ENCODE results near the gene CXorf58. TPM values are rescaled to one million over a fixed set of nuclear protein-coding genes. Genes with fewer than 3 reads are reported as not detected.

CXorf58 gene
- total RNA-seq, 1 donor from 2014 or later: not detected

DNA sequence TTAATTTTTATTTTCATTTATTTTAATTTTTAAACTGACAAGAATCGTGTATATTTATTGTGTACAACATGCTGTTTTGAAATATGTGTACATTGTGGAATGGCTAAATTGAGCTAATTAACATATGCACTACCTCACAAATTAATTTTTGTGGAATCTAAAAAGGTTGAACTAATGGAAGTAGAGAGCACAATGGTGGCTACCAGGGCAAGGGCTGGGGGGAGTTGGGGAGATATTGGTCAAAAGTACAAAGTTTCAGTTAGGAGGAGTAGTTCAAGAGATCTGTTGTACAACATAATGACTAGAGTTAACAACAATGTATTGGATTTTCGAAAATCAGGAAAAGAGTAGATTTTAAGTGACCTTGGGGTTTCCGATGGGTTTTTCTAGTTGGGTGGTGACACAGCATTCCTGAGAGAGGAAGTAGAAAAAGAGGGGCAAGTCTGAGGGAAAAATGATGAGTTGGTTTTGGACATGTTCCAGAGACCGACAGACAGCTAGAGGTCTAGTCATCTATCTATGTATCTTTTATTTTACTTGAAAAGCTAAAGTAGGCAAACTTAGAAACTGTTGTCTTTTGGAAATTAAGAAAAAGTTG, 23.3 kb upstream of the CXorf58 start:
- Histone ChIP-seq H3K27me3 (no peaks in the 10 kb centered on the region), H3K36me3 (no peaks in the 10 kb centered on the region), H3K4me1 (peaks cover 14% of the 10 kb centered on the region), H3K9me3 (no peaks in the 10 kb centered on the region), H3K27ac (no peak overlapping the region), H3K4me3 (no peak overlapping the region)
- intact Hi-C loops (cut with DNase I): no loop called here
- DNase-seq (ENCODE audit: extremely low spot score in 2 of 2): no peak
- TF ChIP-seq POLR2AphosphoS5 (IDR thresholded peaks at IDR 0.05; ENCODE audit: insufficient read depth in 1 of 2, low read depth in 1 of 2) (no peak), CTCF (IDR thresholded peaks at IDR 0.05) (no peak), POLR2A (IDR thresholded peaks at IDR 0.05) (no peak)

DNA sequence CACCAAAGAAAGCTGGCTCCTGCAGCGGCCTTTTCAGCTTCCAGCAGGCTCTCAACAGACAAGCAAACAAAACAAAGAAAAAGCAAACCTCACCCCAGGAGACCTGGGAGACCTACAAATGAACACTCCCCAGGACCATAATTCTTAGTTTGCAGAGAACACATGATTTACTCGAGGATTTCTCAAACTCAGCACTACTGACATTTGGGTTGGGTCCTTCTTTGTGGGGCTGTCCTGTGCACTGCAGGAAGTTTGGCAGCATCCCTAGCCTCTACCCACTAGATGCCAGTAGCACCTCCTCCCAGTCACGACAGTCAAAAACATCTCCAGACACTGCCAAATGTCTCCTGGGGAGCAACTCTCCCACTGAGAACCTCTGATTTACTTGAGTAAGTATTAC, 22.0 kb upstream of the CXorf58 start:
- H3K36me3 ChIP-seq: no peaks in the 10 kb centered on the region
- H3K27me3 ChIP-seq: no peaks in the 10 kb centered on the region
- no peak overlapping the region for H3K27ac ChIP-seq
- H3K4me3 ChIP-seq: no peak overlapping the region
- DNase-seq (ENCODE audit: extremely low spot score in 2 of 2): no peak
- intact Hi-C loops (cut with DNase I): no loop called here
- peaks cover 14% of the 10 kb centered on the region for H3K4me1 ChIP-seq
- no peak for TF ChIP-seq POLR2A (IDR thresholded peaks at IDR 0.05)
- TF ChIP-seq CTCF (IDR thresholded peaks at IDR 0.05): no peak
- TF ChIP-seq POLR2AphosphoS5 (IDR thresholded peaks at IDR 0.05; ENCODE audit: insufficient read depth in 1 of 2, low read depth in 1 of 2): no peak
- no peaks in the 10 kb centered on the region for H3K9me3 ChIP-seq

DNA sequence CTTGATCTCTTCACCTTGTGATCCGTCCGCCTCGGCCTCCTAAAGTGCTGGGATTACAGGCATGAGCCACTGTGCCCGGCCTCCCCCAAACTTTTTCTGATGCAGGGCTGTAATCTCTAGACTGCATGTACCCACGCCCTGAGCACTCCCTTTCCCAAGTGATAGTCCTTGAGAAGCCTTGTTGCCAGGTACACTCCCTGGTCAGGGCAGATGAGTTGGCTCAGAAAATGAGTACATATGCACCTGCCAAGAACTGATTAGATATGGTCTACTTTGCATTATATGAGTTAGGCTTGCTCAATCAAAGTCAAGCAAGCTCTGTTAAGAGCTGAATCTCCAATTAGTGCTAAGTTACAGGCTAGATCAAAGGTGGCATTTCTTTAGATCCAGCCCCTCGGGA, 20.4 kb upstream of the CXorf58 start:
- no peak overlapping the region for H3K27ac ChIP-seq
- intact Hi-C loops (cut with DNase I): no loop called here

GRCh38 chrX:23887918-23888317, 19.9 kb upstream of the CXorf58 start:
- TF ChIP-seq POLR2A (IDR thresholded peaks at IDR 0.05): no peak
- no peak for TF ChIP-seq CTCF (IDR thresholded peaks at IDR 0.05)
- no peak for TF ChIP-seq POLR2AphosphoS5 (IDR thresholded peaks at IDR 0.05; ENCODE audit: insufficient read depth in 1 of 2, low read depth in 1 of 2)
- Histone ChIP-seq H3K27ac (no peak overlapping the region), H3K9me3 (no peaks in the 10 kb centered on the region), H3K36me3 (no peaks in the 10 kb centered on the region), H3K27me3 (no peaks in the 10 kb centered on the region), H3K4me3 (no peak overlapping the region), H3K4me1 (peaks cover 12% of the 10 kb centered on the region)
- intact Hi-C loops (cut with DNase I): no loop called here
- no peak for DNase-seq (ENCODE audit: extremely low spot score in 2 of 2)

More for the DNA sequence above, 20.4 kb upstream of the CXorf58 start:
- no peak overlapping the region for H3K4me3 ChIP-seq
- H3K27me3 ChIP-seq: no peaks in the 10 kb centered on the region
- peak in 1 of 2 donors; percentile 34 for DNase-seq (ENCODE audit: extremely low spot score in 2 of 2)
- no peak for TF ChIP-seq CTCF (IDR thresholded peaks at IDR 0.05)
- TF ChIP-seq POLR2AphosphoS5 (IDR thresholded peaks at IDR 0.05; ENCODE audit: insufficient read depth in 1 of 2, low read depth in 1 of 2): no peak
- TF ChIP-seq POLR2A (IDR thresholded peaks at IDR 0.05): no peak
- H3K9me3 ChIP-seq: no peaks in the 10 kb centered on the region
- no peaks in the 10 kb centered on the region for H3K36me3 ChIP-seq
- peaks cover 14% of the 10 kb centered on the region for H3K4me1 ChIP-seq

DNA sequence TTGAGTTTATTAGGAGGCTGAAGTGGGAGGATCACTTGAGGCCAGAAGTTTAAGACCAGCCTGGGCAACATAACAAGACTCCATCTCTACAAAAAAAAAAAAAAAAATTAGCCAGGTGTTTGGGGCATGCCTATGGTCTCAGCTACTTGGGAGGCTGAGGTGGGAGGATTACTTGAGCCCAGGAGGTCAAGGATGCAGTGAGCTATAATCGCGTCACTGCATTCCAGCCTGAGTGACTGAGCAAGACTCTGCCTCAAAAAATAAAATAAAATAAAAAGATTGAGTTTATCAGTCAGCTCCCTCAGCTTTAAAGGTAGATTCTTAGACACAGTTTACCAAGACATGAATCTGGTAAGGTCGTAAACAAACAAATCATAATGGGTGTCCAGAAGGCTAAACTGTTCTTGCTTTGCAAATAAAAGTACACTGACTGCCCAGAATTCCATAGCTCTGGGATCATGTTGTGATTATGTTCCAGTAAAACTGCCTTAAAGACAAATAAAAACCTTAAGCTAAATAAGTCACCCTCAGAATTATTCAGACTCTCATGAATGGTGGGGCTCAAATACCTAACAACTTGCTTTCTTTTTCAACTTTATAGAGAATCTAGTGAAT, 18.8 kb upstream of the CXorf58 start:
- Histone ChIP-seq H3K36me3 (no peaks in the 10 kb centered on the region), H3K9me3 (no peaks in the 10 kb centered on the region), H3K4me1 (peaks cover 1% of the 10 kb centered on the region), H3K4me3 (no peak overlapping the region), H3K27me3 (no peaks in the 10 kb centered on the region), H3K27ac (no peak overlapping the region)
- TF ChIP-seq POLR2A (IDR thresholded peaks at IDR 0.05) (no peak), CTCF (IDR thresholded peaks at IDR 0.05) (no peak), POLR2AphosphoS5 (IDR thresholded peaks at IDR 0.05; ENCODE audit: insufficient read depth in 1 of 2, low read depth in 1 of 2) (no peak)
- intact Hi-C loops (cut with DNase I): no loop called here
- no peak for DNase-seq (ENCODE audit: extremely low spot score in 2 of 2)

All from vagina (tissue), 2 donors.